Renal cortex interstitium (tissue), 11 donors: ENCODE data around the gene SUSD2. TPM values are rescaled to one million over a fixed set of nuclear protein-coding genes. Genes with fewer than 3 reads are reported as not detected.

ENCODE experiments used
- DNase-seq, 11 donors: peaks; one replicate each; pipeline ENCODE4 v3.0.0-alpha.2; 2013; ENCODE audit warnings: low read depth in 9 of 11, low spot score in 4 of 11; ENCODE audit errors: extremely low read depth in 1 of 11
- polyA plus RNA-seq, 3 donors: library from polyadenylated mRNA; unstranded; fragments of 120-200 nt; gene quantifications; one replicate each; pipeline ENCODE4 v1.2.1, GENCODE V29; 2013; ENCODE audit not compliant: insufficient read length in 3 of 3

SUSD2 gene
- polyA plus RNA-seq, 3 donors, result 10.9 to 20.8 (median 13.8) TPM

GRCh38 chr22:24146194-24146616 is 35.1 kb upstream of the SUSD2 start:
- DNase-seq, result peak in 8 of 11 donors; percentile 31 to 65 (median 54)

- peak in 8 of 11 donors; percentile 36 to 66 (median 48) for DNase-seq
Measured at GRCh38 chr22:24146791-24147353, 34.4 kb upstream of the SUSD2 start.

- DNase-seq, result no peak
Measured at GRCh38 chr22:24147666-24148065, 33.6 kb upstream of the SUSD2 start.

- DNase-seq, result no peak
Measured at GRCh38 chr22:24148266-24149197, 32.8 kb upstream of the SUSD2 start.

GRCh38 chr22:24149198-24149590 is 32.1 kb upstream of the SUSD2 start:
- no peak for DNase-seq

- no peak for DNase-seq
Measured at GRCh38 chr22:24153353-24153752, 27.9 kb upstream of the SUSD2 start.

- no peak for DNase-seq
Measured at GRCh38 chr22:24153959-24154358, 27.3 kb upstream of the SUSD2 start.

GRCh38 chr22:24154826-24155225 is 26.5 kb upstream of the SUSD2 start:
- no peak for DNase-seq

GRCh38 chr22:24155627-24156140 is 25.6 kb upstream of the SUSD2 start:
- DNase-seq, result peak in 7 of 11 donors; percentile 38 to 64 (median 54)

- DNase-seq, result peak in 4 of 11 donors; percentile 8 to 34 (median 28)
Measured at GRCh38 chr22:24156141-24156912, 25.0 kb upstream of the SUSD2 start.

GRCh38 chr22:24156913-24157821 is 24.1 kb upstream of the SUSD2 start:
- peak in 7 of 11 donors; percentile 48 to 75 (median 63) for DNase-seq

- no peak for DNase-seq
Measured at GRCh38 chr22:24157822-24158135, 23.5 kb upstream of the SUSD2 start.

- no peak for DNase-seq
Measured at GRCh38 chr22:24159650-24160049, 21.6 kb upstream of the SUSD2 start.

GRCh38 chr22:24160546-24160945 is 20.7 kb upstream of the SUSD2 start:
- no peak for DNase-seq

GRCh38 chr22:24161485-24161884 is 19.8 kb upstream of the SUSD2 start:
- DNase-seq, result no peak

GRCh38 chr22:24161909-24162308 is 19.4 kb upstream of the SUSD2 start:
- no peak for DNase-seq

- no peak for DNase-seq
Measured at GRCh38 chr22:24162436-24162835, 18.9 kb upstream of the SUSD2 start.

GRCh38 chr22:24164243-24164642 is 17.0 kb upstream of the SUSD2 start:
- no peak for DNase-seq

GRCh38 chr22:24164940-24165339 is 16.3 kb upstream of the SUSD2 start:
- DNase-seq, result no peak
